HG02763 (cell line): ENCODE measurements around the gene AP1B1.

Experiments
- ATAC-seq: cut with Tn5 transposase; IDR thresholded peaks from one replicate; pipeline ENCODE4 v1.9.1; 2021; ENCODE audit warnings: mild to moderate bottlenecking, moderate library complexity; ENCODE audit not compliant: unreplicated experiment

The AP1B1 gene

DNA sequence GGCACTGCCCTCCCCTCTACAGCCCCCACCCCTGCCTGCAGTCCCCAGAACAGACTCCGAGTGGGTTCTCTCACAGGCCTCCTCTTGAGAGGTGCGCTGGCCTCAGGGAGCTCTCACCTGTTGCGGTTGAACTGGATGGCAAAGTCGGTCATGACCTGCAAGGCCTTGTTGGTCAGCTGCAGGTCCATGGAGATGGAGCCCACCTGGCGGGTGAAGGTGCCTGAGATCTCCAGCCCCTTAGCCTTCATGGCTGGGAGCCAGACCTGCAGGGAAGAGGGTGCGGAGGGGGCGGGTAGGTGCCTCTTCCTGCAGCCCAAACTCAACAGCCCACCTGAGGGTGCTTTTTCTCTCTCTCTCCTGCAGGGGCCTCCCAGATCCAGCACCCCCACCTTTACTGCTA, 54.2 kb downstream of the AP1B1 start:
- ATAC-seq: no peak

DNA sequence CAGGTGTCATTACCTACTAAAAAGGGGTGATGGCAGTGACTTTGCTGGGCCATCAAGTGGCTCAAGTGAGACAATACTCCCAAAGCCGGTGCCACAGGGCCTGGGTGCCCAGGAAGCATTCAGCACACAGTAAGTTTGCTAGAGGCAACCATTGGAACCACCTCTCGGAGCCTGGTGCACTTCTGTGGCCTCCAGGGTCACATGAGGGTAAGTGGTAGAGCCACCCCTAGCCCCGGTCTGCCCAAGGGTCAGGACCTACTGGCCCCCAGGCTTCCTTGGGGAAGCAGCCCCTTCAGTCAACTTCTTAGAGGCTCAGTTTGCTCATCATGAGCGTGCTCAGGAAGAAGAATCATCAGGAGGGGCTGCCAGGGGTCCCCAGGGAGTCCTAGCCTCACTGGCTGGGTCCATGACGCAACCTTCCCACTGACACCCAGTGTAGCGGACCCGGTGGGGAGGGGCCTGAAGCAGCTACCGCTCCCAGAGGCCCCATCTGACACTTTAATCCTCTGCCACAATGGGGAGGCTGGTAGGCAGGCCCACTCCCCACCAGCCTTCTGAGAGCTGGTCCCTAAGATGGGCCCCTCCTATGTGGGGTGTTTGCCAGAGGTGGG, 55.4 kb downstream of the AP1B1 start:
- no peak for ATAC-seq

DNA sequence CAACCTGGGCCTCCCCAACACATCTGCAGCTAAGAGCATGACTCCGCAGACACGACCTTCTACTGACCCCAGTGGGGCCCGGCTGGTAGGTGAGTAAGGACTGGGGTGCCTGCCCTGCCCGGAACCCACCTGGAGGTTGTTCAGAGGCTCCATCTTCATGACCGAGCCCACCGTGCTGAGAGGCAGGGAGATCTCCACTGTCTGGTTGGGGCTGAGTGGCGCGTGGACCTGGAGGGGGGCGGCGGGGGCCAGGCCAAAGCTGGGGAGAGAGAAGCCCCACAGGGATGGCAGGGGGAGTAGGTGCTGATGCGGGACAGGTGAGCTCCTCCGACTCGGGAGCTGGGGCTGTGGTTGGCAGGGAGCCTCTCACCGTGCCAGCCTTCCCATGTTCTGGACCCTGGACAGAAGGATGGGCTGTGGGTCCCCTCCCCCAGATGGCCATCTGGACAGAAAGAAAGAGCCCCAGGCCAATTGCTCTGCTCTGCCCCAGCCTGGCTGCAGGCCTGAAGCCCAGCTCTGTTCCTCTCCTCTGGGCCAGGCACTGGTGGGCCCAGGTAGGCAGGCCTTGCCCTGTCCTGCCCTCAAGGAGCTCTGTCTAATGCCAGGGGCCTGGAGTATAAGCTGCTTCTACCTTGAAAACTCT, 56.6 kb downstream of the AP1B1 start:
- ATAC-seq: no peak

DNA sequence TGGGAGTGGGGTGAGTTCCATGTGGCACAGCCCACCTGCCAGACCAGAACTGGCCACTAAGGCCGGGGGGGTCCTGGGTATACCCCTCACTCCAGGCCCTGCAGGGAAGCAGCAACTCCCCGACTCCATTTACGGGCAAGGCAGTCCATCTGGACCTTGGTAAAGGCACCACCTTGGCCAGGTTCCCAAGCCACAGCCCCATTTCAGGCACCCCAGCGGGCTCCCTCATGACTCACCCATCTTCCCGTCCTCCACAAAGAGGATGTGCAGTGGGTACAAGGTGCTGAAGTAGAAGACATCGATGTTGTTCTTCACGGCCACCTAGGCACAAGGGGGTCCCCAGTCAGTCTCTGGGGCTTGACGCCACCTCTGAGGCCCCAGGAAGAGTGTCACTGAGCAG, 57.2 kb downstream of the AP1B1 start:
- no peak for ATAC-seq

DNA sequence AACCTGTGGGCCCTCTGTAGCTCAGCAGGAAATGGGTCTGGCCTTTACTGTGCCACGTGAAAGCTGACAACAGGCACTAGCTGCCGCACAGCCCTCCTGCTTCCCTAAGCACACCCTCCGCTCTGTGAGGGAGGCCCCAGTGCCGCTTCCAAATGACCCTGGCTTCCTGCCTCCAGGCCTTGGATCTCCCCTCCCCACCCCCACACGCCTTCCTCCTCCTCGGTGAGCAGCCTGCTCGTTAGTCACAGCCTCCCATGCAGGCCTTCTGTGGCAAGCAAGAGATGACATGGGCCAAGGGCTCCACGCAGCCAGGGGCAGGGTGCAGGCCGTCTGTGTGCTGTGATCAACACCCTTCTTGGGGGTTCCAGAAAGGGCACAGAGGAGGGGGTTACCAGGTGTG, 57.6 kb downstream of the AP1B1 start:
- no peak for ATAC-seq

DNA sequence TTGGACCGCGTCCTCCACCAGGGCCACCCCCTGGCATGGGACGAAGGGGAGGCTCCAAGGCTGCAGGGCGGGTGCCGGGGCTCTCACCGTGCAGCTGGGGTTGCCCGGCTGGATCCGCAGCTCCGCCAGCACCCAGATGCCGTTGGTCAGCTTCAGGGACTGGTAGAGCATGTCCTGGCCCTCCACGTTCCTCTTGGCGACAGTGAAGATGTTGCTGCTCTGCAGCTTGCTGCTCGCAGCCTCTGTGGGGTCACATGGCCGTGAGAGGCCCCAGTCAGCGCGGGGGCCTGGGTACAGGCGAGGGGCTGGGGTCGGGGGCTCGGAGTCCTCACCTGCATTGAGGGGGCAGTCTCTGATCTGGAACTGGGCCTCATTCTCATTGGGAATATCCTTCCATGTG, 58.1 kb downstream of the AP1B1 start:
- no peak for ATAC-seq

DNA sequence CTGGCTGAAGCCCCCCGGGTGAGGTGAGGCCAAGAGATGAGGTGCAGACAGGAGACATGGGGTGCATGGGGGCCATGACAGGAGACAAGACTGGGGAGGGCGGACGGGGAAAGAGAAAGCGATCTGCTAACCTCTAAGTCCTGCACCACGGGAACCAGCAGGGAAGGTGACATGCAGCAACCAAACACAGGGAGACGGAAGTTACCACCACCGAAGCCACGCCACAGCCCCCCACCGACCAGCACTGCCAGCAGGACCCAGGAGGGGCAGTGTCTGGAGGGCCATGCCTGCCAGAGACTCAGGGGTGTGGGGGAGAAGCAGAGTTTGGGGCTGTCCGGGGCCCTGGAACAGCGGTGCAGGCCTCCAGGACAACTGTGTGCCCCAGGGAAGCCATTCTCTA, 58.8 kb downstream of the AP1B1 start:
- ATAC-seq: no peak

DNA sequence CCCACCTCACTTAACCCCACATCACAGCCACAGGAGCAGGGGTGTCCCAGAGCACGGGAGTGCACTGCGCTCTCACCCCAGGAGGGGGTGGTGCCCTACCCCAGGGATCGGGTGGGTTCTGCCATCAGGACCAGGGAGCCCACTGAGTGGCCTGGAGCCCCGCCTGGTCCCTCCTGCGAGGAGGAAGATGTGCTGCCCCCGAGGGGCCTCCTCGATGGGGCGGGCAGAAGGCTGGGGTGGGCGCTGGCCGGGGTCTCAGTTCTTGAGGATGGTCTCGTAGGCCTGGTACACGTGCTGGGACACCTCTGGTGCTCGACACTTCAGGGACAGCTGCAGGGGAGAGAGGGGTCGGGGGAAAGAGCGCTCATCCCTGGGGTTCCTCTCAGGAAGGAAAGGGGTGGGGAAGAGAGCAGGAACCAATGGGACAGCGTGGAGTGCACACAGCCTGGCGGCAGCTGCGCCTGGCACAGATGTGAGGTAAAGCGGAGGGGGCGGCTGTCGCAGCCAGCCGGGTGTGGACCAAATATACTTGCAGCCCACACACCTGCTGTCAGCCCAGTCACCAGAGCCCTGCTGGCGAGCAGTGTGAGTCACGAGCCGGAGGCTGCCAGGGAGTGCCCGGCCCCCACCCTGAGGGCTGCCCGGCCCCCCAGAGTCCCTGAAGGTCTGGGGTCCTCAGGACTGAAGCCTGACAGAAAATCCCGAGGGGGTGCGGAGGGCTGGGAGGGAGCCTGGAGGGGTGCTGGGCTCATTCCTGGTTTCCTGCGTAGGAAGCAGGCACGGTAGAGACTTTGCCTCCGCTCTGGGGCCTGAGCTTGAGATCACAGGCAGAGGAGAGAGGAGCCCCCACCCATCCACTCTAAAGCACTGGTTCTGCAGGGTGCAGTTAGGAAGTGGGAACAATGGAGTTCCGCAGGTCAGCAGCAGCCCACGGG, 59.5 kb downstream of the AP1B1 start:
- ATAC-seq: no peak

DNA sequence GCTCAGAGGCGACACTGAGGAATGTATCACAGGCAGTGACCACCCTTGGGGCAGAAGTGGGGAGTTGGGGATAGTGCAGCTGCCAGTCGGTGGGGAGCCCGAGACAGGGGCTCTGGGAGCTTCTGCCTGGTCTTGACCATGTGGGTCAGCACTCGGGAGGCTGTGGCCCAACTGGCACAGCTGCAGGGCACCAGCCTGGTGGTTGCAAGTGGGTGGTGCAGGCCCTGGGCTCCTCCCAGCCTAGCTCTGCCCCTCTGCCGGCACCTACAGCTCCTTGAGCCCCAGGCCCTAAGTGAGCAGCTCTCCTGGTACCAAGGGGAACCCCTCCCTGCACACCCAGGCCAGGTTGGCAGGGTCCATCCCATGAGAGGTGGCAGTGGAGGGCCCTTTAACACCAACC, 60.3 kb downstream of the AP1B1 start:
- no peak for ATAC-seq

DNA sequence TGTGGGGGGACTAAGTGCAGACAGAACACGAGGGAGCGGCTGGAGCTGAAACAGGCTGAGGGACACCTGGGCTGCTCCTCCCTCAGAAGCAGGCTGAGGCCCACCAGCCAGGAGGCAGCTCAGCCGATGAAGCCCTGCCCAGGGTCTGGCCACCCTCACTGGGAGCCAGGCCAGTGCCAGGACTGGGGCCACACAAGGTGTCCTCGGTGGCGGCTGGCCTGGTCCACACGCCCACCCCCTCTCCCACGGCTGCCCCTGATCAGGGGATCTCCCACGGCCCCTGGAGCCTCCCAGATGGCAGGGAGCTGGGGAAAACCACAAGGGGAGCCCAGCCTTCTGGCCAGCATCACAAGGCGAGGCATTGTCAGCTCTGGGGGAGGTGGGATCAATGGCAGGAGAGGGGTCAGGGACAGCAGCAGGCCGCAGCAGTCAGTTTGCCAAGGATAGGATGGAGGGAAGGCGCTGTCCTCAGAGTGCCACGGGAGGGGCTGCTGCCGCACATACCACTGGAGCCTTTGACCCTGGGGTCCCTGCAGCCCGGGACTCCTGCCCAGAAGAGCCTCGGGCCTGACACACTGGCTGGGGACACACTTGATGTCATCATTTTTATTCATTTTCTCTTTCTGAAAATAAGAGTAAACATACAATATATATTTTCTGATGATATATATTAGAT, 61.1 kb downstream of the AP1B1 start:
- ATAC-seq: no peak

DNA sequence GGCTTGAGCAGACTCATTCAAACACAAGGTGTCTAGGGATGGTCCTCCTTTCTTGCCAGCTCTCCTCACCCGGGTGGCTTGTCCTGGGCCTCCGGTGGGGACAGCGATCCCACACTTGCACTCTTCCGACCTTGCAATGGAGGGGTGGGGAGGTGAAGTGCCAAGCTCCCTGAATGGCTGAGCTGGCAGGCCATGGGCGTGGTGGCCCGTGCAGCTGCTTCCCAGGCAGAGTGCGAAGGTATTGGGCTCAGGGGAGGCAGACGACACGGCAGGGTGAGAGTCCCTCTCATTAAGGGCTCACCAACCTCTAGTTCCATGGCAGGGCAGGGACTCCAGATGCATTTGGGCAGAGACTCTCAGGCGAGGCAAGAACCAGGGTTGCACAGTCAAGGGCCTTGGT, 61.9 kb downstream of the AP1B1 start:
- ATAC-seq: no peak

DNA sequence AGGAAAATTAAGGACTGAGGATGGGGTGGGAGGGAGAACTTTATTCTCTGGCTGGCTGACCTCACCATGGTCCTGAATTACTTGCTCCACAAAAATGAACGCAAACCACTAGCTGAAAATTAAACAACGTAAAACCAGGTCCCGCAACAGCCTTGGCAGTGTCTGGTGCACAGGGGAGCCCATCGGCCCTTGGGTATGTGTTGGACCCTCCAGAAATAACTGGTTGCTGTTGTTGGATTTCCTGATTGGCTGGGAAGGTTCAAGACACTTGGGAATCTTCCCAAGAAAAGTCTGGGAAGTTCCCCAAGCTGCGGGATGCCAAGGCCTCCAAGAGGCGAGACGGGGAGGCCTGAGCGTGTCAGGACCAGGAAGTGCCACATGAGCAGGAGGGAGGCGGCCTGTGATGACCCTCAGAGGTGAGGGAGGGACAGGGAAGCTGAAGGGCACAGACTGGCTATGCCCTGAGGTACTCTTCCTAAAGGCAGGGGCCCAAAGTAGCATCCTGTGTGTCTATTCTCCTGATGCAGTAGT, 62.5 kb downstream of the AP1B1 start:
- ATAC-seq: no peak

DNA sequence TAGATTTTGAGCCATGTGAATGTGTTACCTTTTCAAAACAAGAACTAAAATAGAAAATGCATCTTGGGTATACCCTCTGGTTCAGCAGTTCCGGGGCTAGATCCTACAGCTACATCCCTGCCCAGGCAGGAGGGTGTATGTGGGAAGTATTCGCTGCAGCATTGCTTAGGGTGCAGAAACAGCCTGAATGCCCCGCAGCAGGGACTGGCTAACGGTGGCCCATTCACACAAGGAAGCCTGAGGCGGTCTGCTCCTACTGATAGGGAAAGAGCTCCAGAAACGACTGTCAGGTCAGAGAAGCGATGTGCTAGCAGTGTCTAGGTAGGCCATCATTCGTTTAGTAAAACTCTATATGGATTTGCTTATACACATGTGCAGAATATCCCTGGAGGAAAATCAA, 63.0 kb downstream of the AP1B1 start:
- ATAC-seq: no peak

DNA sequence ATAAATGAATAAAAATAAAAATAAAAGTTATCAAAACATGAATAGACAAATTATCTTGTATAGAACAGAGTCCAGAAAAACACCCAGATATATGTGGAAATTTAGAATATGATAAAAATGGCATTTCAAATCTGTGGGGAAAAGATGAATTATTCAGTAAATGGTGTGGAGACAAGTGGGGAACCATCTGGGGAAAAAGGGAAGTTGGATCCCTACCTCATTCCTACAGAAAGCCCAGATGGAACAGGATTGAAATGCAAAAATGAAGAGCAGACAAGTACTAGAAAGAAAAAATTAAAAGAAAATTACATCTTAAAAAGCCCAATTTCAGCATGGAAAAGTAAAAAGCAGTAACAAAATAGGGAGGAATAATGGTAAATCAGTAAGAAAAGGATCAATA, 64.7 kb downstream of the AP1B1 start:
- ATAC-seq: no peak

DNA sequence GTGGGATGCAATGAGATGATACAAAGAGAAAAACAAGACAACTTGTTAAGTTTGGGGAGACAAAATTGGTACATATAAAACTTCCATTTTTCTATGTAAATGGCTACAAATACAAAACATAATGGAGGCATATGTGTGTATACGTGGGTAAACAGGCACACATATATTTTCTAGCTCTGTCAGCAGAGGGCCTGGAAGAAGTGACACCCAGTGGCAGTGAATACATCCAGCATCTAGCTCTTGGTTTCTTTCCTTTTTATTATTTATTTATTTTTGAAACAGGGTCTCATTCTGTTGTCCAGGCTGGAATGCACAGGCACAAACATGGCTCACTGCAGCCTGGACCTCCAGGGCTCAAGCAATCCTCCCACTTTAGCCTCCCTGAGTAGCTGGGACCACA, 67.8 kb downstream of the AP1B1 start:
- ATAC-seq: no peak

DNA sequence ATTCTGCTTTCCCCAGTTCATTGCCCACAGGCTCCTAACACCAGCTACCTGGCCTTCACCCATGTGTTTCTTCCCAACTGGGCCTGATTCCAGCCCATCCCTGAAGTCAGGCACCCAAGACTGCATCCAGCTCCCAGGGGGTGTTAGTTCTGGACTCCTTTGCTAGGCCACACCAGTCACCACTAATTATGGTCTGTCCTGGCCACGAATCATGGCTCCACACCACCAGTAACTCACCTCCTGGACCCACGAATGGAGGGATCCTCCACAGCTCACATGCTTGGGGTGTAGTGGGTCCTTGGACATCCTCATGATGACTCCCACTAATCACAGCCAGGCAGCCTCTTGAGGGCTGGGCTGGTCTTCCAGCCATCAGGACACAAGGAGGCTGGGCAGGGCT, 69.3 kb downstream of the AP1B1 start:
- ATAC-seq: no peak

DNA sequence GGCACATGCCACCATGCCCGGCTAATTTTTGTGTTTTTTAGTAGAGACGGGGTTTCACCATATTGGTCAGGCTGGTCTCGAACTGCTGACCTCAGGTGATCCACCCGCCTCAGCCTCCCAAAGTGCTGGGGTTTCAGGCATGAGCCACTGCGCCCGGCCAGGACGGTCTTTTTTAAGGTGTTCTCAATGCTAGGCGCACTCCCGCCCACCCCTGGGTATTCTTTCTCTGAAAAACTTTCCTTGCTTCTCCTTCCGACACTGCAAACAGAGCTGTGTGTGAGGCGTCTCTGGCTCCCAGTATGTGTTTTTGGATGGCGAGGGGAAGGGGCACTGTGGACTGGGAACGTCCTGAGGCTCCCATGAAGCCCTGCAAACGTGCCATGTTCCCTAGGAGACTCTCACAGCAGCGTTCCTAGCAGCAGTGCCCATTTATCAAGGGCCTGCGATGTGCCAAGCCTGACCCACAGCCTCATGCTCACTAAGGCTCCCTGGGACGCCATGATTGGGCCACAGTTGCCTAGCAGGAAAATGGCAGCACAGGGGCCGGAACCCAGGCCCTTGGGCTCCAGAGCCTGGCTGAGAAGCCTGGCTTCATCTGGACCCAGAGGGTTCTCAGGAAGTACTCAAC, 70.4 kb downstream of the AP1B1 start:
- ATAC-seq: no peak

DNA sequence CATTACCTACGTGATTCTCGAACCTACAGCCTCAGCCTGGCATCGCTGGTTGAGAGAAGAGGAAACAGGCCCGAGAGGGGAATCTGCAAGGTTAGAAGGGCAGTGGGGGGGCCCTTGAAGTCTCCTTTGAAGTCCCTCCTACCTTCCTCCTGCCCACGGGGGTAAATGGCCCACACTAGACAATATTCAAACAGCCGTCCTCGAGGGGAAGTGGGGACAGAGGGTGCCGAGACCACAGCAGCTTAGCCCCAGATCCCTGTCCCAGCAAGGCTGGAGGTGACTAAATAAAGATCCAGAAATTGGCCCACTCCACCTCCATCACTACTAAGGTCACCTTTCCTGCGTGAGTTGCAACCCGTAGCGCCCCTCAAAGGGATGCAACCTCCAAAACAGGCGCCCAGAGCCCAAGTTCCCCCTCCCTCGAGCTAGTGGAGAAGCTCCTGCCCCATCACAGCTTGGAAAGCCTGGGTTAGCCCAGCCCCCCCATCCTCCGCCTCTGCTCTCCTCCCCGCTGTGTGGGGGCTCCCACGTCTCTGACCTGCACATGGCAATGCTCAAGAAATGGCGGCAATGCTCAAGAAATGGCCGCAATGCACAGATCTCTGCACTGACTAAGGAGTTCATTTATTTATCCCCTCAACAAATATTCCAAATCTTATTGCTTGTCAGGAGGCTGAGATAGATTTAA, 72.1 kb downstream of the AP1B1 start:
- no peak for ATAC-seq

DNA sequence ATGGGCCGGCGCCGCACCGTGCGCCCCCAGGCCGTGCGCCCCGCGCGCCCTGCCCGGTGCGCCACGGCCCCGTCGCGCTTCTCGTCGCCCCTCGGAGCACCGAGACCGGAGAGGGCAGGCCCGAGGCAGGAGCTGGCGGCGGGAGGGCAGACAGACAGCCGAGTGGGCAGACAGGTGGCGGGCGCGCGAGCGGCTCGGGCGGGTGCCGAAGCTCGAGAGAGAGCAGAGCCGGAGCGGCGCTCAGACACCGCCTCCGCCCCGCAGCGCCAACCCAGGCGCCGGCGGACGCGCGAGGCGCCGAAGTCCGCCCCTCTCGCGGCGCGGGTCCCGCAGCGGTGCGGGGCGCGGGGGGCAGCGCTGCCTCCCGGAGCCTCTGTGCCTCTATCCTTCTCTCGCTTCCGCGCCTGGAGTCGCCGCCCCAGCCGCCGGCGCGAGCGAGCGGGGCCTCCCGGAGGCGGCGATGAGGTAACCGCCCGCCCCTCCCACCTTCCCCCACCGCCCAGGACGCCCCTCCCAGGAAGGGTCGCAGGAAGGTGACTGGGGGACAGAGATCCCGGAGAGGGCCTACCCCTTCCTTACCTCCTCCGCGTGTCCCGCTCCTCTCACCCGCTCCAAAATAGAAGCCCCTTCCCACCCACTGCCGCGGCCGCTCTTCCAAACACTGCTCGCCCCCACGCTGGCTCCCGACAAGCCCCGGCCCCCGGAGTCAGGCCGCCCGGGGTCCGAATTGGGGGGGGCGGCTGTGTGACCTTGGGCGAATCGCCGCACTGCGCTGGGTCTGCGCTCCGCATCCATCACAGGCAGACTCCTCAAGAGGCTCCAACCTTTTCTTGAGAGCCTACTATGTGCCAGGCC, 72.9 kb downstream of the AP1B1 start, which contains the start of gene RASL10A:
Gene RASL10A, minus strand, starts transcription at position 412 of the 855 bp plus-strand sequence. CDS start 451 bp downstream, outside the sequence.
- ATAC-seq: no peak
